HG02885 (cell line): Measurements from ENCODE around the gene LSM7.

ENCODE experiments used
- ATAC-seq: cut with Tn5 transposase; IDR thresholded peaks from one replicate; pipeline ENCODE4 v1.9.1; 2021; ENCODE audit warnings: mild to moderate bottlenecking; ENCODE audit not compliant: unreplicated experiment, poor library complexity

Gene LSM7

DNA sequence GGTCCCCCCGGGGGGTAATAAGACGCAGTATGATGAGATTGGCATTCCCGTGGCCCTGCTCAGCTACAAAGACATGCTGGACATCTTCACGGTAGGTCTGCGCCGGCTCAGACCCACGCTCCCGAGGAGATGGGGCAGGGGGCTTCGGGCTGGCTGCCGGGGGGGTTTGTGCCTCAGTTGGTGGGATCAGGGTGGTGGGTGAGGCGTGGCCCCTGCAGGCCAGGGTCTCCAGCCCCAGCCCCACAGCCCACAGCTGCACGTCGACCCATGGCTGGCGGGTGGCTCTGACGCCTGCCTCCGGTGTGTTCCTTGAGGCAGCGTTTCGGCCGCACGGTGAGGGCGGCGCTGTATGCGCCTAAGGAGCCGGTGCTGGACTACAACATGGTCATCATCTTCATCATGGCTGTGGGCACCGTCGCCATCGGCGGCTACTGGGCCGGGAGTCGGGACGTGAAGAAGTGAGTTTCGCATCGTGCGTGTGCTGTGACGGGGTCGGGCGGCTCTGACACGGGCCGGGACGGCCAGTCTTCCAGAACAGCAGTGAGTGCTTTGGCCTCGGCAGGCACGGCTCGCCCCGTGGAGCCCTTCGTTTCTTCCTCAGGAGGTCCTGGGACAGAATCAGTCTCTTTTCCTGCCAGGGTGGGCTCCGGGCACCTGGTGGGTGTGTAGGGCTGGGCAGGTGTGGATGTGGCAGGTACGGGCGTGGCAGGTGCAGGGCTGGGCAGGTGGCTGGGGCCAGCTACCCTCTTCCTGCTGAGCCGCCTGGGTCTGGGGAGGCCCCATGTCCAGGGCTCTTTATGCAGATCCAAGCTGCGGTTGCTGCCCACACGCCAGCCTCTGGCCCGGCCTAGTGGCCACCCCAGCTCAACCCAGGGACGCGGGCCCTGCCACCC is 10.6 kb upstream of the LSM7 start:
- ATAC-seq = no peak

DNA sequence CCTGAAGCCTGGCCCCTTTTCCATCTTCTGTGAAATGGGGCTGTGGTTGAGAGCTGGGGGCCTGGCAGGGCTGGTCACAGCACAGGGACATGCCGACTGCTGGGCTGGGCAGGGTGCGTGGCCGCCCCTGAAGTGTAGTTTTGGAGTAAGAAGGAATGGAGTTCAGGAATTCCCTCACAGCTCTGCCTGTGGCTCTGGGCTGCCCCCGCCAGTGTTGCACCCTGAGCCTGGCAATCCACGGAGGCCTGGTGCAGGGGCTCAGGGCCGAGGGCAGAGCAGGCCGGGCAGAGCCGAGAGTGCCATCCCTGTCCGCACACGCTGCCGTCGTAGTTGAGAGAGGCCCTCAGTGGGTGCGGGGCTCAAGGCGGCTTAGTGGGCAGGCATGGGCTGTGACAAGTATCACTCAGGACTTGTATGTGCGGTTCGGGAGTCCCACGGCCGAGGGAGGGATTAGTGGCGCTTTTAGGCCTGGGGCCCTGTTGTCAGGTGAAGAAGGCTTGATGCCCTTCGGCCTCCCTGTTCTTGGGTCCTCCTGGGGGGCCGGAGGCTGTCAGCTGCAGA is 9.7 kb upstream of the LSM7 start:
- ATAC-seq = no peak

GRCh38 chr19:2337329-2337707 is 8.9 kb upstream of the LSM7 start:
- no peak for ATAC-seq

GRCh38 chr19:2336528-2337328 is 8.3 kb upstream of the LSM7 start:
- ATAC-seq = no peak

- no peak for ATAC-seq
Measured at GRCh38 chr19:2335848-2336247, 7.5 kb upstream of the LSM7 start.

GRCh38 chr19:2334986-2335846 is 6.8 kb upstream of the LSM7 start:
- no peak for ATAC-seq

GRCh38 chr19:2334426-2334825 is 6.0 kb upstream of the LSM7 start:
- ATAC-seq = no peak

- ATAC-seq = no peak
Measured at GRCh38 chr19:2333807-2334211, 5.4 kb upstream of the LSM7 start.

- no peak for ATAC-seq
Measured at GRCh38 chr19:2333027-2333806, 4.8 kb upstream of the LSM7 start.

GRCh38 chr19:2332341-2333026 is 4.1 kb upstream of the LSM7 start:
- no peak for ATAC-seq

GRCh38 chr19:2331601-2332246 is 3.3 kb upstream of the LSM7 start:
- no peak for ATAC-seq

GRCh38 chr19:2330632-2331284 is 2.4 kb upstream of the LSM7 start:
- ATAC-seq = no peak

DNA sequence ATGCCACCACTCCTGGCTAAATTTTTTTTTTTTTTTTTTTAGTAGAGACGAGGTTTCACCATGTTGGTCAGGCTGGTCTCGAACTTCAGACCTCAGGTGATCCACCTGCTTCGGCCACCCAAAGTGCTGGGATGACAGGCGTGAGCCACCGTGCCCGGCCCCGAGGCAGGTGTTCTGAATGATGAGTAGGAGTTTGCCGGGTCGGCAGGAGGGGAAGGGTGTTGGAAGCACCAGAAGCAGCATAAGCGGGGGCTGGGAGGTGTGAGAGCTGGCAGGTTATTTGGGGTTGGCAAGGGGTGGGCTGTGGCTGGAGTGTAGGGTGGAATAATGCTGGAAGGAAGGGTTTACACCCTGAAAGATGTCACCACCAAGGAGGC is 1.9 kb upstream of the LSM7 start:
- no peak for ATAC-seq

DNA sequence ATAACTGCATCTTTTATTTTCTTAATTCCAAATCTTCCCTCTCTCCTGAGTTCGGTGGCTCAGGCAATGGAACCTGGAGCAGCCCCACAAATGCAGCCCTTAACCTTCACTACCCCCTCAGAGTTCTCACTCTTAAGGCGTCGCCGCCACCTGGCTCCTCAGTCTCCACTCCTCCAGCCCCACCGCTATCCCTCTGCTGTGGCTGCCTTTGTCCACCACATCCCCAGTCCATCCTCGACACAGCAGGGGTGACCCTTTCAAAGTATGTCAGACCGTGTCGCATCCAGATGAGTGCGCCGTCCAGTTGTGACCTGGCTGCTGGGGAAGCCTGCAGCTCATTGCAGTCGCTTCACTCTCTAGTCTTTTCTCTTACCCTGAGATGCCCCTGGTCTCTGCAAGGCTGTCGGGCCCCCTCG is 1.1 kb upstream of the LSM7 start:
- no peak for ATAC-seq

DNA sequence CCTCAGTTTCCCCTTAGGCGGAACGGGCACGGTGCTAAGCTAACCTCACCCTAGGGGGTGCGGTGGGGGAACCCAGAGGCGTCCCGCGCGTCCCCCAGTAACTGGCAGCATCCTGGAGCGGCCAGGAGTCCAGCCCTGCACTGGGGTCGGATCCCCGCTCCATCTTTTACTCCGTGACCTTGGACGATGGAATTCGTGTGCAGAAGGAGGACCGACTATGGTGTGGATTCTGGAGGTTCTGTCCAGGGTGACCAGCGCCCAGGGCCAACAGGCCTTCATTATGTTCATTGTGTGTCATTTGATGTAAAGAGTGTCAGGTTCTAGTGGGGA is 728 bp upstream of the LSM7 start:
- no peak for ATAC-seq

DNA sequence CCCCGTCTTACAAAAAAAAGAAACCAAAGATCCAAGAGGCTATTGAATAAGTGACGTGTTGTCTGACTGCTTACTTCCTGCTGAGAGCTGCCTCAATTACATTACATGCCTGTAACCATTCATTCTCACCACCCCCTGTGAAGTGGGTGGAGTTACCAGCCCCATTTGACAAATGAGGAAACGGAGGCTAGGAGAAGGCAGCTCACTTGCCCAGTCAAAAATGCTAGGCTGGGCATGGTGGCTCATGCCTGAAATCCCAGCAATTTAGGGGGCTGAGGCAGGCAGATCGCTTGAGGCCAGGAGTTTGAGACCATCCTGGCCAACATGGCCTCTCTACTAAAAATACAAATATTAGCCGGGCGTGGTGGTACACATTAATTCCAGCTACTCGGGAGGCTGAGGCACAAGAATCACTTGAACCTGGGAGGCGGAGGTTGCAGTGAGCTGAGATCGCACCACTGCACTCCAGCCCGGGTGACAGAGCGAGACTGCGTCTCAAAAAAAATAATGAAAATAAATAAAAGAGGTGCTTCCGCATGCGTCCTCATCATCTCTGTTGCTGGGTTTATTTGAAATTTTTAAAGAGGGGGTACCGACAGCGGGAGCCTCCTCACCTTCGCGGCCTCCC is 499 bp downstream of the LSM7 start:
- ATAC-seq = peak; percentile 40

DNA sequence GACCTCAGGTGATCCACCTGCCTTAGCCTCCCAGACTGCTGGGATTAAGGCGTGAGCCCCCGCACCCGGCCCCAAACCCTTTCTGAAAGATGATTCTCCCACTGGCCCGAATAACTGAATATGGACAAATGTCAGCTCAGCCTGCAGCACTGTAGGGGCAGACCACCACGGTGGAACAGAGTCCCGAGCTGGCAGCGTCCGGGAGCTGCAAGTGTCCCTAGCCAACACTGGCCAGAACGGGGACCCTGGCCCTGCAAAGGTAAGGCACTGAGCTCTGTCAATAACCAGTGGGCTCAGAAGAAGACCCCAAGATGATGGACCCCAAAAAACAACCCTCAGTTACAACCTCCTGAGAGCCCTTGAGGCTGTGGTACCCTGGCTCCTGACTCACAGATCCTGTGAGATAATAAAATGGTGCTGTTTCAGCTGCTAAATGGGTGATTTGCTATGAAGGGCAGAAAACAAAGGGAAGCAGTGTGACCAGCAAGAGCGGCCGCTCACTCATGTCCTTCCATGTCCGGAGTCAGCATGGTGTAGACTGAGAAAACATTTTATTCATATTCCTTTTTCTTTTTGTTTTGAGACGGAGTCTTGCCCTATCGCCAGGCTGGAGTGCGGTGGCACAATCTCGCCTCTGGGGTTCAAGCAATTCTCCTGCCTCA is 1.6 kb downstream of the LSM7 start:
- no peak for ATAC-seq
